ENCODE results near the gene BMP8B.

BMP8B gene

DNA sequence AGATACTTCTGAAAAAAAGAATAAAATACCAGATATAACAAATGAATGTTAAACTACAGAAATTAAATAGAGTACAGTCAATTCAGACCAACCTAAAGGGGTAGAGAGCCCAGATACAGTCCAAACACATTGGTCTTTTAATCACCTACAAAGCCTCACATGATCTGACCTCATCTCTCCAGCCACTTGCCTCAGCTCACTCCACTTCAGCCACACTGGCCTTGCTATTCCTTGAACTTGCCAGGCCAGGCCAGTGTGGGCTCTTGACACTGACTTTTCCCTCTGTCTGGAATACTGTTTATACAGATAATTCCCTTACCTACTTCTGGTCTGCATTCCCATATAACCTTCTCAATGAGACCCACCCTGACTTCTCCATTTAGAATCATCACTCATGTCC lies 67.0 kb downstream of the BMP8B start:
- no peak for FAIRE-seq

DNA sequence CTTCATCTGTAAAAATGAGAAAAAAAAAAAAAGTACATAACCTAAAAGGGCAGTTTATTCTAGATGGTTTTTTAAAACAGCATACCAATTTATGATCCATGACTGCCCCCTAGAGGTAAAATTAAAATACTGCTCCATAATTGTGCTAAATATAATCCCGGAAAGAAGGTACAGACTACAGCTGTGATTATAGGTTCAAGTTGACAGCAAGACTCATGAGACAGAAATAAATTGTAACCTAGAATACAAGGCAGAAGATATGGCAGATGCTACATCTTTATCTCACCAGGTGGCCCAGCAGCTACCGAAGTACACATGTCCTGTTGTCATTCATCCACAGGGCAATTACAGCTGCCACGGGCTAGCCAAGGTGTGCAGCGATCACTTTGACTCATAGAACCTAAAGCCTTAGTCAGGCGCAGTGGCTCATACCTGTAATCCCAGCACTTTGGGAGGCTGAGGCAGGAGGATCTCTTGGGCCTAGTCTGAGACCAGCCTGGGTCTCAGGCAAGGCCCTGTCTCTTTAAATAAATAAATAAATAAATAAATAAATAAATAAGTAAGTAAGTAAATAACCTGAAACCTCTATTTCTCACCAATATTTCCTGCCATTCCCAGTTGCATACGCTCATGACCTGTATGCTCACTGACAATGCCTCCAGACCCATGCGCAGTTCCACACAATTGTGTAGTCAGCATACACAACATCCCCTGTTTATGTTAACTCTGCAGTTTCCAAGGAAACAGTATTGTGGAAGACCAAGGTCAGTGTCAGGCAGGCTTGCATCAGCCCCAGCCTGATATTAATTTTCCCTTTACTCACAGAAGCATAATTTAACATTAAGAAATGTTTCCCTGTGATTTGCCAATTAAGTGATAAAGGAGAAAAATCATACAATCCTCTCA lies 68.3 kb downstream of the BMP8B start:
- peak; percentile 100 for FAIRE-seq

DNA sequence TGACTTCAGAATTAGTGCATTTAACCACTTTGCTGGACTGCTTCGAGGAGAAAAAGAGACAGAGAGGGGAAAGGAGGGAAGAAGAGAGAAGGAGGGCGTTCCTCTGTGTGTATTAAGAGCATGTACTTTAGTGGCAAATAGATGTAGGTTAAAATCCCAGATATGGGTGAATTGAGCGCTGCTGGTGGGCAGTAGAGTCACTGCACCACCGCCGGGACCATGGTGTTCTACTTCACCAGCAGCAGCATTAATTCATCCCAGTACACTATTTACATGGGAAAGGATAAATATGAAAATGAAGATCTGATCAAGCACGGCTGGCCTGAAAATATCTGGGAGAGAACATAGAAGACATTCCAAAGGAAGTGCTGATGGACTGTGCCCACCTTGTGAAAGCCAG lies 70.9 kb downstream of the BMP8B start:
- no peak for FAIRE-seq

DNA sequence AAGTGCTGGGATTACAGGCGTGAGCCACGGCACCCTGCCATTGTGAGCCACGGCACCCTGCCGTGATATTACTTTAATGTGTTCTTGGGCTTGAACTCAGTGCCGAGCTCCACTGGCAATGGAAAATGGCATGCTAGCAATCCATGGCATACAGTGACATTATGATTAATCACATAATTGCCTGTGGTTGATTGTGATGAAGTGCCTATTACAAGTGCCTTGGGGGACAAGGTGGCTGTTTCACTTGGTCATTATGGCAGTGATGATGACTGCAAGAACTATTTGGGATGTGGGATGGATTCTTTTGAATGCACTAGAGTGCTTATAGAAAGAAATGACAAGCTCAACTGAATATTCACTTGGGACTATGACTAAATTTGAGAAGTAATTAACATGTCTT lies 75.1 kb downstream of the BMP8B start:
- no peak for FAIRE-seq

DNA sequence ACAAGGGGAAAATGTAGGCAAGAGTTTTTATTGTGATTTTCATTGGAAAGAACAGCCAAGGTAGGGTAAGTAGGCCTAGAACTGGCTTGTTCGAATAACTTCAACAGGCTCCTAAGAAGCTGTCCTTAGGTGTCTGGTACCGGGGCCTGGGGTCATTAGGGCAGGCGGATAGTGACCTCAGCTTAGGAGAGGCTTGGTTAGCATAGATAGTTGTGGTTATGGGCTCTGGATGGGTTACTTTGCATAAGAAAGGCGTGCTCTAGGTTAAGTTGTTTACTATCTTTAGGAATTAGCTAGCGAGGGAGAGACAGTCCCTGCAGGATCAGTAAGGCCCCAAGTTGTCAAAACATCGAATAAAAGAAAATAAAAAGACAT lies 76.7 kb downstream of the BMP8B start:
- FAIRE-seq, result no peak

DNA sequence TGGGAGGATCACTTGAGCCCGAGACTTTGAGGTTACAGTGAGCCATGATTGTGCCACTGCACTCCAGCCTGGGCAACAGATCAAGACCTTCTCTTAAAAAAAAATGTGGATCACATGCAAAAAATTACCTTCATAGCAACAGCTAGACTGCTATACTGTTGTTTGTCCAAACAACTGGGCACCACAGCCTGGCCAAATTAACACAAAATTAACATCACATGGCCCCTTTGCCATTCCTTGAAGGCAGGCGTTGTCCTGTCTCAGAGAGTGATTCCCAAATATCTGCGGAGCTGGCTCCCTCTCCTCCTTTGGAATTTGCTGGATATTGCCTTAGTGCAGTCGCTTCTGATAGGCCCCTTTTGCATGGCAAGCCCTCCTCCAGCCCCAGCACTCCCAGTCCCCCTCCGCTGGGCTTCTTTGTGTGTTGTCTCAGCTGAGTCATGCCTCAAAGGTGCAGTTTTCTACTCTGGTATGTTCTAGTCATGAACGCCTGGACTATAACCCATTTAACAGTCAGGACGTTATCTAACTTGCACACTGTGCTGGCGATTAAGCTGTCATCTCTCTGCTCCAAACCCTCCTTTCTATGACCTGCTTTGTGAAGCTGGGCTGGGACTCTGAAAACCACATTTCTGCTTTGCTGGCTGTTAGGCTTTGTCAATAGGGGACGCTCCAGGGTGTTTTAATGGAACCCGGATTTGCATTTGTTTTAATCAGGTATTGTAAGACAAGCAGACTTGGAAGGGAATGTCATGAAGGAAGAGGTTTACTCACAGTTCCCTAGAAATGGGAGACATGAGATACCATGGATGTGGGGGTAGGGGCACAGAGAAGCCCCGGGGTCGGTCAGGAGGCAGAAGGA lies 77.3 kb downstream of the BMP8B start:
- no peak for FAIRE-seq

DNA sequence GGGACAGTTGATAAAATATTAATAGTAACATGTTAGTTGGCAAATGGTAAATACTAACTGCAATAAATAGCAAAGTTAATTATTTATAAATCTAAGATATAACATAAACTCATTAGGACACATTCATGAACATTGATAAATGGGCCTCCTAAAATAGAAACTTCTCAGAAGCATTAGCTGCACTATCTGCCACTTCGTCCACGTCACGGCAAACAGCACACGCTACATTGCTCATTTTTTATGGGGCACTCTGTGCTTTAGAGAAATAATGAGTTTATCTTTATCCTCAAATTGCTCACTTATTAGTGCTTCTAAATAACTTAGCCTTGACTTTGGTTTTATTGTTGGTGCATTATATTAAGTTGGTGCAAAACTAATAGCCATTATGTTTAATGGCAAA lies 81.2 kb downstream of the BMP8B start:
- peak; percentile 98 for FAIRE-seq
